MCF 10A (cell line): Measurements from ENCODE around the gene ADAM10. TPM values are rescaled to one million over a fixed set of nuclear protein-coding genes. Genes with fewer than 3 reads are reported as not detected.

Experiments used
- BruUV-seq: library from RNA; stranded (reverse); fragments of 400-500 nt; replicated peaks from 2 replicates; lab custom pipeline; 2021; lab: Mats Ljungman, UMichigan
- CTCF ChIA-PET: fragments of 300-600 bp; sonication (Branson Sonifier 250); formaldehyde crosslinking; extraction: SDS; loops from one replicate; lab custom pipeline; 2021; ENCODE audit warnings: antibody characterized with exemption, inconsistent platforms; lab: Yijun Ruan, JAX
- POLR2A ChIA-PET: fragments of 300-600, 350-650 bp; sonication (Branson Sonifier 250); formaldehyde crosslinking; extraction: SDS; loops from one replicate; lab custom pipeline; 2020; ENCODE audit warnings: antibody characterized with exemption, inconsistent platforms; lab: Yijun Ruan, JAX
- DNase-seq: peaks from one replicate; pipeline ENCODE4 v3.0.0-alpha.2; 2018; ENCODE audit not compliant: unreplicated experiment
- H3K27ac Mint-ChIP-seq: one replicate; pipeline ENCODE4 v1.8.0; 2022; ENCODE audit warnings: mild to moderate bottlenecking, low read depth, mixed read lengths; ENCODE audit not compliant: unreplicated experiment
- H3K27me3 Mint-ChIP-seq: one replicate; pipeline ENCODE4 v1.8.0; 2022; ENCODE audit warnings: mixed read lengths; ENCODE audit not compliant: insufficient read depth, unreplicated experiment
- H3K36me3 Mint-ChIP-seq: one replicate; pipeline ENCODE4 v1.8.0; 2022; ENCODE audit warnings: mild to moderate bottlenecking, moderate library complexity, mixed read lengths; ENCODE audit not compliant: insufficient read depth, unreplicated experiment
- H3K4me1 Mint-ChIP-seq: one replicate; pipeline ENCODE4 v1.8.0; 2022; ENCODE audit warnings: mixed read lengths; ENCODE audit not compliant: insufficient read depth, unreplicated experiment
- H3K4me3 Mint-ChIP-seq: one replicate; pipeline ENCODE4 v1.8.0; 2022; ENCODE audit warnings: mild to moderate bottlenecking, moderate library complexity, mixed read lengths; ENCODE audit not compliant: unreplicated experiment
- H3K9me3 Mint-ChIP-seq: one replicate; pipeline ENCODE4 v1.8.0; 2022; ENCODE audit warnings: mixed read lengths; ENCODE audit not compliant: unreplicated experiment
- intact Hi-C: fragments of 100-400 bp; cut with micrococcal nuclease; formaldehyde crosslinking; loops from 2 replicates; pipeline ENCODE4 v1.14.1; 2022
- total RNA-seq: library from RNA; stranded (reverse); gene quantifications from 2 replicates; pipeline ENCODE4 v1.2.3, GENCODE V29; 2022
- TF ChIP-seq, protein P1 (sequence below): fragments of 200-600 bp; IDR thresholded peaks from one replicate; pipeline ENCODE4 v1.8.0; 2022; ENCODE audit warnings: antibody characterized with exemption, mild to moderate bottlenecking; ENCODE audit not compliant: unreplicated experiment

The ADAM10 gene
- total RNA-seq, 1 experiment from 2014 or later: 87.5 TPM

DNA sequence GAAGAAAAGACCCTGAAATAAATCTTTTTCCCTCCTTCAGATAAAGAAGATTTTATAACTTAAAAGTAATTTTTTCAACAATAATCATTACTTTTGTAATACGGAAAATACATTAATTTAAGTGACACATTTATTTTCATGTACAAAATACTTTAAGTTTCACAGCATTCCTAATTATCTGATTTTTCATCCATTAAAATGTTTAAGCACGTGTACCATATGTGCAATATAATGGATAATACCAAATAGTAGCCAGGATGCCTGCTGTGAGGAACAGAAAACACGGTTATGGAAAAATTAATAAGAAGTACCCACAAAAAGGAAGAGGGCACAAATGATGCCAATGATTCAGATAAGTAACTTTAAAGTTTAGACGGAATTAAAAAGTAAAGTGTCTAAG, 33.5 kb downstream of the ADAM10 start:
- intact Hi-C loops: no loop called here
- CTCF ChIA-PET: interaction anchor here (0.6 kb wide), 1 partner anchor 362 kb away, joined by 3 read pairs; no protein-coding TSS in a partner anchor
- BruUV-seq: no TSS peak
- peak overlapping the region; percentile 41 for H3K27ac Mint-ChIP-seq
- no peaks in the 10 kb centered on the region for H3K27me3 Mint-ChIP-seq
- DNase-seq: no peak
- H3K4me3 Mint-ChIP-seq: no peak overlapping the region
- POLR2A ChIA-PET: no interaction called here
- no peaks in the 10 kb centered on the region for H3K9me3 Mint-ChIP-seq
- H3K36me3 Mint-ChIP-seq: peaks cover 10% of the 10 kb centered on the region
- no peaks in the 10 kb centered on the region for H3K4me1 Mint-ChIP-seq
- TF ChIP-seq, protein P1, sequence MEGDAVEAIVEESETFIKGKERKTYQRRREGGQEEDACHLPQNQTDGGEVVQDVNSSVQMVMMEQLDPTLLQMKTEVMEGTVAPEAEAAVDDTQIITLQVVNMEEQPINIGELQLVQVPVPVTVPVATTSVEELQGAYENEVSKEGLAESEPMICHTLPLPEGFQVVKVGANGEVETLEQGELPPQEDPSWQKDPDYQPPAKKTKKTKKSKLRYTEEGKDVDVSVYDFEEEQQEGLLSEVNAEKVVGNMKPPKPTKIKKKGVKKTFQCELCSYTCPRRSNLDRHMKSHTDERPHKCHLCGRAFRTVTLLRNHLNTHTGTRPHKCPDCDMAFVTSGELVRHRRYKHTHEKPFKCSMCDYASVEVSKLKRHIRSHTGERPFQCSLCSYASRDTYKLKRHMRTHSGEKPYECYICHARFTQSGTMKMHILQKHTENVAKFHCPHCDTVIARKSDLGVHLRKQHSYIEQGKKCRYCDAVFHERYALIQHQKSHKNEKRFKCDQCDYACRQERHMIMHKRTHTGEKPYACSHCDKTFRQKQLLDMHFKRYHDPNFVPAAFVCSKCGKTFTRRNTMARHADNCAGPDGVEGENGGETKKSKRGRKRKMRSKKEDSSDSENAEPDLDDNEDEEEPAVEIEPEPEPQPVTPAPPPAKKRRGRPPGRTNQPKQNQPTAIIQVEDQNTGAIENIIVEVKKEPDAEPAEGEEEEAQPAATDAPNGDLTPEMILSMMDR: no peak

DNA sequence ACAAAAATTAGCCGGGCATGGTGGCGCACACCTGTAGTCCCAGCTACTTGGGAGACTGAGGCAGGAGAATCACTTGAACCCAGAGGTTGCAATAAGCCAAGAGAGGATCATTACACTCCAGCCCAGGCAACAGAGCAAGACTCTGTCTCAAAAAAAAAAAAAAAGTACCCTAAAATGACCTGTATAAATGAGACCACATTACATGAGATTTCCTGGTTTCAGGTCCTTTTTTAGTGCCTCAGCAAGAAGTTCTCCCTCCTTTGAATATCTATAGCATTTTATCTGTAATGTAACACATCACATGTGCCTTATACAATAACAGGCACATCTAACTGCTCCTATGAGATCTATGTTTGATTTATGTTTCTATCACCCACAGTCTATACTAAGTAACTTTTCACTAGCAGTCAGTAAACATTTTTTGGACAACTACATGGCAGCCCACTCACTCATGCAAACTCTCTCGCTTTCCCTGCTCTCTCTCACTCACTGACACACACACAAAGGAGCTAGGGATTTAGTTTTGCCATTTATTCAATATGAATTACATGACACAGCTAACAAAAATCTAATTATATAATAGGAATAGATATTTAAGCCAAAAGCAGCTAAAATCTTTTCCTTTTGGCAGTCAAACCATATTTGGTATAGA, 34.1 kb downstream of the ADAM10 start:
- no peaks in the 10 kb centered on the region for H3K27me3 Mint-ChIP-seq
- no peaks in the 10 kb centered on the region for H3K4me1 Mint-ChIP-seq
- no peak for DNase-seq
- H3K9me3 Mint-ChIP-seq: no peaks in the 10 kb centered on the region
- H3K36me3 Mint-ChIP-seq: peaks cover 10% of the 10 kb centered on the region
- POLR2A ChIA-PET: no interaction called here
- CTCF ChIA-PET: interaction anchor here (0.6 kb wide), 1 partner anchor 361 kb away, joined by 3 read pairs; no protein-coding TSS in a partner anchor
- H3K4me3 Mint-ChIP-seq: no peak overlapping the region
- no peak overlapping the region for H3K27ac Mint-ChIP-seq
- intact Hi-C loops: no loop called here
- TF ChIP-seq, protein P1: no peak
- no TSS peak for BruUV-seq

GRCh38 chr15:58710701-58711100, 38.8 kb downstream of the ADAM10 start:
- TF ChIP-seq, protein P1: no peak
- intact Hi-C loops: no loop called here
- H3K27me3 Mint-ChIP-seq: no peaks in the 10 kb centered on the region
- H3K4me3 Mint-ChIP-seq: no peak overlapping the region
- no peaks in the 10 kb centered on the region for H3K9me3 Mint-ChIP-seq
- DNase-seq: no peak
- no peak overlapping the region for H3K27ac Mint-ChIP-seq
- peaks cover 11% of the 10 kb centered on the region for H3K36me3 Mint-ChIP-seq
- BruUV-seq: no TSS peak
- no peaks in the 10 kb centered on the region for H3K4me1 Mint-ChIP-seq
- CTCF ChIA-PET: no interaction called here
- POLR2A ChIA-PET: interaction anchor here (0.6 kb wide), 1 partner anchor 382 kb away, joined by 3 read pairs; no protein-coding TSS in a partner anchor

DNA sequence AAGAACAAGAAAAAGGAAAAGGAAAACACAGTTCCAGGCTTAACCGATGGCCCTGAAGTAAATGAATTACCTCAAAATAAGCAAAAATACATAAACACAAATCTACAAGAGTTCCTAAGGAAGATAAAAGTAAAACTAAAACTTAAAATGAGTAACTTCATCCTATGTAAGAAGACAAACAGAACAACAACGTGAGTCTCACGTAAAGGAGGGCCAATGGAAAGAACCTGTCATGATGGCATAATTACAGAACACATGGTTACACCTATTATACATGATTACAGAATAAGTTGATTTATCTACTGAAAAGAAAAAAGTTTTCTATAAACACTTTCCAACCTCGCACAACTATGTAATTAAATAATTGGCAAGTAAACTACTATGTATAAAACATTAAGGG, 42.1 kb downstream of the ADAM10 start:
- no peak overlapping the region for H3K4me3 Mint-ChIP-seq
- no peaks in the 10 kb centered on the region for H3K27me3 Mint-ChIP-seq
- no TSS peak for BruUV-seq
- ChIA-PET CTCF (no interaction called here), POLR2A (interaction anchor here (0.6 kb wide), 1 partner anchor 23 kb away, joined by 3 read pairs; no protein-coding TSS in a partner anchor)
- no peaks in the 10 kb centered on the region for H3K9me3 Mint-ChIP-seq
- H3K27ac Mint-ChIP-seq: no peak overlapping the region
- TF ChIP-seq, protein P1: no peak
- peaks cover 19% of the 10 kb centered on the region for H3K36me3 Mint-ChIP-seq
- no peaks in the 10 kb centered on the region for H3K4me1 Mint-ChIP-seq
- no peak for DNase-seq
- intact Hi-C loops: no loop called here
